Pancreas (tissue), 10 donors: ENCODE data around the gene STX18. TPM values are rescaled to one million over a fixed set of nuclear protein-coding genes. Genes with fewer than 3 reads are reported as not detected.
"Not testable (repeated sequence)": the region's sequence is repeated elsewhere in the genome, so short reads cannot be mapped to it uniquely, and the experiment has no call there.

Experiments
- ATAC-seq, 4 donors: fragments of 200-7000 bp; cut with Tn5 transposase; one replicate each; pipeline versions ENCODE4 v1.8.0 to v1.9.1; 2020; ENCODE audit warnings: mild to moderate bottlenecking in 4 of 4, moderate library complexity in 4 of 4
- DNase-seq, 6 donors: peaks; one replicate each; pipeline ENCODE4 v3.0.0-alpha.2; 2020
- FAIRE-seq: peaks from 2 replicates; lab custom pipeline; 2012; peaks lifted over from hg19 to GRCh38; lab: Jason Lieb, UNC
- H3K27ac ChIP-seq, 4 donors: fragments of 200-600 bp; sonication (generic); 1 replicate in 3 of 4; 2 replicates in 1 of 4; pipeline versions ENCODE4 v1.5.0 to v1.8.0; 2020
- H3K27me3 ChIP-seq, 4 donors: fragments of 200-600 bp; one replicate each; pipeline ENCODE4 v1.8.0; 2021
- H3K36me3 ChIP-seq, 3 donors: fragments of 200-600 bp; sonication (generic) in 1 of 3; one replicate each; pipeline versions ENCODE4 v1.5.0 to v1.8.0; 2020 to 2021
- H3K4me1 ChIP-seq, 3 donors: fragments of 200-600 bp; one replicate each; pipeline ENCODE4 v1.8.0; 2021
- H3K4me3 ChIP-seq, 4 donors: fragments of 200-600 bp; sonication (generic) in 2 of 4; one replicate each; pipeline versions ENCODE4 v1.5.0 to v1.8.0; 2020 to 2021
- H3K9me3 ChIP-seq, 4 donors: fragments of 200-600 bp; one replicate each; pipeline ENCODE4 v1.8.0; 2021
- CTCF ChIP-seq, 4 donors: fragments of 200-600 bp; sonication (generic) in 3 of 4; IDR thresholded peaks; one replicate each; pipeline versions ENCODE4 v1.5.0 to v1.8.0; 2021; ENCODE audit warnings: antibody characterized with exemption in 4 of 4
- WGBS, 2 donors: extraction: QIAGEN DNeasy Blood & Tissue Kit; methylation state at CpG; one replicate each; pipeline ENCODE4 v1.1.7; 2013; 5-methylcytosine and 5-hydroxymethylcytosine counted together
- intact Hi-C, 3 donors: fragments of 100-400 bp; cut with DNase I; formaldehyde crosslinking; loops; one replicate each; pipeline versions ENCODE4 v1.11.1 to v1.14.2; 2022
- polyA plus RNA-seq, 2 donors: library from polyadenylated mRNA; stranded (reverse); fragments of 200-250 nt; gene quantifications; one replicate each; pipeline ENCODE4 v1.2.3, GENCODE V29; 2013
- total RNA-seq, 6 donors: library from RNA; stranded (reverse); fragmentation: NEBNext Ultra II Directional in 4 of 6; extraction: Animal tissue kit (Norgen Biotek cat#: 25700) in 4 of 6; gene quantifications; one replicate each; pipeline versions ENCODE4 v1.2.1 to v1.2.4, GENCODE V29; 2021 to 2023
- donor health status: healthy with polysubstance abuse.
- donor health status: DM: no; HTN: no; CAD: no; lungs with moderate emphysema.
- donor health status: DM: no; HTN: no; CAD: no.
- donor health status: control.
- donor health status: control.
- donor health status: Bipolar disorder and iron deficiency.
- donor health status: DM: yes; HTN: yes; CAD: no.
- donor health status: DM: no; HTN: no; CAD: no.
- donor health status: DM: no; HTN: no; CAD: no.
- donor health status: DM: yes; HTN: yes; CAD: no.

The STX18 gene
- total and polyA plus RNA-seq, 8 donors: 13.6 to 35.9 (median 19.0) TPM

- Histone ChIP-seq H3K9me3 (no peaks in the 10 kb centered on the region), H3K4me1 (no peaks in the 10 kb centered on the region), H3K4me3 (peak overlapping the region; percentile 33 to 65 (median 46)), H3K36me3 (no peaks in the 10 kb centered on the region), H3K27ac (peak overlapping the region in 3 of 4 donors; percentile 24 to 35 (median 30)), H3K27me3 (no peaks in the 10 kb centered on the region)
- DNase-seq (peak; percentile 36 to 84 (median 56)), ATAC-seq (peak; percentile 90 to 96 (median 94)), FAIRE-seq (no peak)
- peak; percentile 29 to 59 (median 48) for TF ChIP-seq CTCF (IDR thresholded peaks at IDR 0.05)
- WGBS, 2 donors: 9% methylated on average over 69 to 71 of the region's 71 CpGs
- intact Hi-C loops: no loop called here
These were observed 33.7 kb upstream of the STX18 start for GRCh38 chr4:4575284-4576211.

GRCh38 chr4:4574792-4575191 lies 32.9 kb upstream of the STX18 start:
- intact Hi-C loops: no loop called here
- TF ChIP-seq CTCF (IDR thresholded peaks at IDR 0.05): no peak
- H3K4me1 ChIP-seq: no peaks in the 10 kb centered on the region
- no peaks in the 10 kb centered on the region for H3K27me3 ChIP-seq
- no peaks in the 10 kb centered on the region for H3K9me3 ChIP-seq
- peak overlapping the region; percentile 33 to 65 (median 46) for H3K4me3 ChIP-seq
- WGBS, 2 donors: 3 to 4% methylated on average over 8 of the region's 8 CpGs
- H3K27ac ChIP-seq: peak overlapping the region in 2 of 4 donors; percentile 24 to 30
- ATAC-seq (peak; percentile 66 to 87 (median 76)), FAIRE-seq (no peak), DNase-seq (peak in 5 of 6 donors; percentile 36 to 62 (median 52))
- no peaks in the 10 kb centered on the region for H3K36me3 ChIP-seq

- intact Hi-C loops: no loop called here
- WGBS, 2 donors: 72 to 73% methylated on average over 5 of the region's 5 CpGs
- no peak for TF ChIP-seq CTCF (IDR thresholded peaks at IDR 0.05)
- H3K27ac ChIP-seq: no peak overlapping the region
- ATAC-seq (no peak), DNase-seq (peak in 1 of 6 donors; percentile 12), FAIRE-seq (no peak)
- no peaks in the 10 kb centered on the region for H3K27me3 ChIP-seq
- H3K9me3 ChIP-seq: no peaks in the 10 kb centered on the region
- H3K36me3 ChIP-seq: no peaks in the 10 kb centered on the region
- no peak overlapping the region for H3K4me3 ChIP-seq
- no peaks in the 10 kb centered on the region for H3K4me1 ChIP-seq
These were observed 32.2 kb upstream of the STX18 start for GRCh38 chr4:4574052-4574451.

GRCh38 chr4:4572821-4573220 lies 31.0 kb upstream of the STX18 start:
- intact Hi-C loops: no loop called here
- no peaks in the 10 kb centered on the region for H3K36me3 ChIP-seq
- H3K27ac ChIP-seq: no peak overlapping the region
- no peaks in the 10 kb centered on the region for H3K9me3 ChIP-seq
- H3K4me3 ChIP-seq: no peak overlapping the region
- TF ChIP-seq CTCF (IDR thresholded peaks at IDR 0.05): no peak
- FAIRE-seq (no peak), ATAC-seq (no peak), DNase-seq (no peak)
- 71 to 82% methylated on average over 2 of the region's 2 CpGs for WGBS, 2 donors
- H3K4me1 ChIP-seq: no peaks in the 10 kb centered on the region
- no peaks in the 10 kb centered on the region for H3K27me3 ChIP-seq

- DNase-seq, intact Hi-C loops, H3K36me3 ChIP-seq, FAIRE-seq, H3K4me1 ChIP-seq, H3K27ac ChIP-seq, ATAC-seq, H3K9me3 ChIP-seq, H3K4me3 ChIP-seq, H3K27me3 ChIP-seq: not testable (repeated sequence)
- WGBS, 2 donors: 95 to 96% methylated on average over 4 of the region's 4 CpGs
These were observed 28.0 kb upstream of the STX18 start for GRCh38 chr4:4569861-4570260.
